Activated CD8-positive, alpha-beta memory T cell treated with anti-CD3 and anti-CD28 coated beads, Interleukin-2, amount 50 U/mL, for 1 hour (primary cell): ENCODE measurements around the gene XDH.

ENCODE experiments used
- DNase-seq: peaks from one replicate; pipeline ENCODE4 v3.0.0-alpha.2; 2020; ENCODE audit errors: extremely low read depth

XDH gene

GRCh38 chr2:31365348-31365747 is 49.2 kb downstream of the XDH start:
- no peak for DNase-seq

- no peak for DNase-seq
These were observed 50.4 kb downstream of the XDH start for GRCh38 chr2:31363956-31364750.

GRCh38 chr2:31362581-31362980 is 52.0 kb downstream of the XDH start:
- DNase-seq: no peak

GRCh38 chr2:31359229-31359628 is 55.3 kb downstream of the XDH start:
- DNase-seq: no peak

GRCh38 chr2:31354837-31355236 is 59.7 kb downstream of the XDH start:
- no peak for DNase-seq

GRCh38 chr2:31353179-31353578 is 61.4 kb downstream of the XDH start:
- no peak for DNase-seq

- no peak for DNase-seq
These were observed 64.9 kb downstream of the XDH start for GRCh38 chr2:31349684-31350083.

GRCh38 chr2:31349160-31349559 is 65.4 kb downstream of the XDH start:
- DNase-seq: no peak

GRCh38 chr2:31348618-31349017 is 65.9 kb downstream of the XDH start:
- DNase-seq: no peak

- DNase-seq: no peak
These were observed 66.8 kb downstream of the XDH start for GRCh38 chr2:31347750-31348149.

- no peak for DNase-seq
These were observed 67.2 kb downstream of the XDH start for GRCh38 chr2:31347319-31347718.

GRCh38 chr2:31344447-31344846 is 70.1 kb downstream of the XDH start:
- DNase-seq: no peak

- DNase-seq: no peak
These were observed 73.2 kb downstream of the XDH start for GRCh38 chr2:31341351-31341750.

GRCh38 chr2:31339696-31340095 is 74.8 kb downstream of the XDH start:
- no peak for DNase-seq

- no peak for DNase-seq
These were observed 76.7 kb downstream of the XDH start for GRCh38 chr2:31337860-31338259.

- no peak for DNase-seq
These were observed 77.3 kb downstream of the XDH start for GRCh38 chr2:31337197-31337596.

- DNase-seq: no peak
These were observed 78.5 kb downstream of the XDH start for GRCh38 chr2:31335921-31336585.

- no peak for DNase-seq
These were observed 80.1 kb downstream of the XDH start for GRCh38 chr2:31334311-31335026.

GRCh38 chr2:31333527-31334183 is 80.9 kb downstream of the XDH start:
- DNase-seq: peak; percentile 14

GRCh38 chr2:31333046-31333445 is 81.5 kb downstream of the XDH start:
- no peak for DNase-seq

- DNase-seq: no peak
These were observed 82.0 kb downstream of the XDH start for GRCh38 chr2:31332521-31332920.

- no peak for DNase-seq
These were observed 83.4 kb downstream of the XDH start for GRCh38 chr2:31331156-31331555.
